IMR-90 (cell line): ENCODE data around the gene ACOT2. TPM values are rescaled to one million over a fixed set of nuclear protein-coding genes. Genes with fewer than 3 reads are reported as not detected.

ENCODE experiments used
- ATAC-seq: fragments of 200-7000 bp; cut with Tn5 transposase; 2 replicates; pipeline ENCODE4 v1.9.1; 2020; ENCODE audit warnings: low read depth, mild to moderate bottlenecking, moderate library complexity
- BruUV-seq: library from RNA; stranded (reverse); fragments of 400-500 nt; replicated peaks from 2 replicates; lab custom pipeline; 2021; lab: Mats Ljungman, UMichigan
- CTCF ChIA-PET: fragments of 300-600 bp; formaldehyde crosslinking; extraction: SDS; loops from one replicate; lab custom pipeline; 2021; ENCODE audit warnings: antibody characterized with exemption; lab: Yijun Ruan, JAX
- POLR2A ChIA-PET: fragments of 300-600 bp; sonication (Branson Sonifier 250); formaldehyde crosslinking; loops from one replicate; lab custom pipeline; 2022; ENCODE audit warnings: antibody characterized with exemption; ENCODE audit not compliant: unreplicated experiment; lab: Charles Lee
- DNase-seq: peaks from one replicate; pipeline ENCODE4 v3.0.0; 2013
- H2AFZ ChIP-seq: replicated peaks from 2 replicates; pipeline ENCODE3; 2013; ENCODE audit warnings: low read length, mild to moderate bottlenecking; ENCODE audit not compliant: poor library complexity
- H2AK5ac ChIP-seq: 2 replicates; pipeline ENCODE4 v1.6.1; 2013; ENCODE audit warnings: low read depth, low read length, inconsistent platforms
- H2AK9ac ChIP-seq: replicated peaks from 2 replicates; pipeline ENCODE3; 2013; ENCODE audit warnings: mild to moderate bottlenecking, low read depth, low read length, moderate library complexity; ENCODE audit not compliant: poor library complexity
- H2BK120ac ChIP-seq: 2 replicates; pipeline ENCODE4 v1.6.1; 2013; ENCODE audit warnings: low read depth, low read length, inconsistent platforms
- H2BK15ac ChIP-seq: 3 replicates; pipeline ENCODE4 v1.6.1; 2013; ENCODE audit warnings: low read depth, low read length, inconsistent platforms
- H2BK20ac ChIP-seq: 2 replicates; pipeline ENCODE4 v1.6.1; 2013; ENCODE audit warnings: low read depth, mild to moderate bottlenecking, inconsistent platforms, low read length, moderate library complexity
- H2BK5ac ChIP-seq: 2 replicates; pipeline ENCODE4 v1.6.1; 2013; ENCODE audit warnings: mild to moderate bottlenecking, low read depth, low read length, inconsistent platforms; ENCODE audit not compliant: poor library complexity, severe bottlenecking
- H3K14ac ChIP-seq: replicated peaks from 2 replicates; pipeline ENCODE4 v1.6.1; 2013; ENCODE audit warnings: low read depth, low read length, inconsistent platforms
- H3K18ac ChIP-seq: 2 replicates; pipeline ENCODE4 v1.6.1; 2013; ENCODE audit warnings: low read depth, low read length, control low read depth
- H3K23ac ChIP-seq: 2 replicates; pipeline ENCODE4 v1.6.1; 2013; ENCODE audit warnings: low read depth, low read length, inconsistent platforms
- H3K27ac ChIP-seq: 2 replicates; pipeline ENCODE4 v1.5.1; 2013; ENCODE audit warnings: mild to moderate bottlenecking, control low read depth, low read length; ENCODE audit not compliant: insufficient read depth
- H3K27me3 ChIP-seq: 2 replicates; pipeline ENCODE4 v1.6.1; 2013; ENCODE audit warnings: low read length; ENCODE audit not compliant: control insufficient read depth, insufficient read depth
- H3K36me3 ChIP-seq: 2 replicates; pipeline ENCODE4 v1.6.1; 2013; ENCODE audit warnings: low read length, mixed read lengths; ENCODE audit not compliant: control insufficient read depth, insufficient read depth
- H3K4ac ChIP-seq: 2 replicates; pipeline ENCODE4 v1.6.1; 2013; ENCODE audit warnings: low read depth, low read length, inconsistent platforms
- H3K4me1 ChIP-seq: 2 replicates; pipeline ENCODE4 v1.6.1; 2013; ENCODE audit warnings: low read length, mixed read lengths; ENCODE audit not compliant: control insufficient read depth, insufficient read depth
- H3K4me2 ChIP-seq: 2 replicates; pipeline ENCODE4 v1.6.1; 2013; ENCODE audit warnings: low read depth, mild to moderate bottlenecking, control low read depth, low read length, moderate library complexity
- H3K4me3 ChIP-seq: 2 replicates; pipeline ENCODE4 v1.5.1; 2013; ENCODE audit warnings: low read depth, mild to moderate bottlenecking, control low read depth, low read length, moderate library complexity; ENCODE audit not compliant: insufficient read depth
- H3K56ac ChIP-seq: 2 replicates; pipeline ENCODE4 v1.6.1; 2013; ENCODE audit warnings: low read length, inconsistent platforms; ENCODE audit not compliant: insufficient read depth; ENCODE audit errors: extremely low read depth
- H3K79me1 ChIP-seq, 2 experiments: 2 replicates each; pipeline ENCODE4 v1.6.1; 2013; ENCODE audit warnings: low read length in 2 of 2, inconsistent platforms in 1 of 2, low read depth in 1 of 2
- H3K9ac ChIP-seq: 2 replicates; pipeline ENCODE4 v1.6.1; 2013; ENCODE audit warnings: low read depth, low read length, control low read depth
- H3K9me1 ChIP-seq: 2 replicates; pipeline ENCODE4 v1.6.1; 2013; ENCODE audit warnings: low read length, inconsistent platforms; ENCODE audit not compliant: insufficient read depth
- H3K9me3 ChIP-seq: 2 replicates; pipeline ENCODE4 v1.6.1; 2013; ENCODE audit warnings: low read length; ENCODE audit not compliant: control insufficient read depth, insufficient read depth
- H4K20me1 ChIP-seq: 2 replicates; pipeline ENCODE4 v1.6.1; 2013; ENCODE audit warnings: low read length, inconsistent platforms; ENCODE audit not compliant: insufficient read depth
- H4K5ac ChIP-seq: 2 replicates; pipeline ENCODE4 v1.6.1; 2013; ENCODE audit warnings: mild to moderate bottlenecking, low read depth, low read length, control low read depth
- H4K8ac ChIP-seq, 2 experiments: 2 replicates each; pipeline ENCODE4 v1.6.1; 2013; ENCODE audit warnings: low read depth in 2 of 2, low read length in 2 of 2, control low read depth in 1 of 2, inconsistent platforms in 1 of 2
- H4K91ac ChIP-seq: 2 replicates; pipeline ENCODE4 v1.6.1; 2013; ENCODE audit warnings: low read depth, low read length, inconsistent platforms; ENCODE audit not compliant: insufficient read depth
- BHLHE40 ChIP-seq: fragments of 150-350 bp; IDR thresholded peaks from 2 replicates; pipeline ENCODE4 v1.6.1; 2016; ENCODE audit warnings: mild to moderate bottlenecking, low read depth, low read length
- CEBPB ChIP-seq: IDR thresholded peaks from 2 replicates; pipeline ENCODE4 v1.6.1; 2012; ENCODE audit warnings: low read depth, low read length, improper control_type of control experiment
- CHD1 ChIP-seq: IDR thresholded peaks from 2 replicates; pipeline ENCODE4 v1.6.1; 2012; ENCODE audit warnings: low read depth, low read length, improper control_type of control experiment
- ELK1 ChIP-seq: fragments of 150-350 bp; IDR thresholded peaks from 2 replicates; pipeline ENCODE4 v1.6.1; 2016; ENCODE audit warnings: low read depth, mild to moderate bottlenecking, low read length, moderate library complexity, borderline replicate concordance
- FOS ChIP-seq: fragments of 150-350 bp; IDR thresholded peaks from 2 replicates; pipeline ENCODE4 v1.6.1; 2016; ENCODE audit warnings: low read depth, low read length
- MAFK ChIP-seq: IDR thresholded peaks from 2 replicates; pipeline ENCODE4 v1.6.1; 2012; ENCODE audit warnings: low read depth, low read length, improper control_type of control experiment
- MXI1 ChIP-seq: IDR thresholded peaks from 2 replicates; pipeline ENCODE4 v1.6.1; 2012; ENCODE audit warnings: low read depth, mild to moderate bottlenecking, low read length, moderate library complexity, borderline replicate concordance
- NFE2L2 ChIP-seq: fragments of 150-350 bp; IDR thresholded peaks from 2 replicates; pipeline ENCODE4 v1.6.1; 2016; ENCODE audit warnings: low read depth, mild to moderate bottlenecking, low read length
- POLR2A ChIP-seq: IDR thresholded peaks from 2 replicates; pipeline ENCODE4 v1.6.1; 2012; ENCODE audit warnings: mild to moderate bottlenecking, low read depth, low read length
- RAD21 ChIP-seq: IDR thresholded peaks from 2 replicates; pipeline ENCODE4 v1.6.1; 2012; ENCODE audit warnings: low read length, improper control_type of control experiment
- RCOR1 ChIP-seq: IDR thresholded peaks from 2 replicates; pipeline ENCODE4 v1.6.1; 2012; ENCODE audit warnings: mild to moderate bottlenecking, low read length, improper control_type of control experiment; ENCODE audit not compliant: insufficient replicate concordance
- RFX5 ChIP-seq: IDR thresholded peaks from 2 replicates; pipeline ENCODE4 v1.8.0; 2012; ENCODE audit warnings: low read depth, mild to moderate bottlenecking, low read length, moderate library complexity
- SMC3 ChIP-seq: fragments of 150-350 bp; IDR thresholded peaks from 2 replicates; pipeline ENCODE4 v1.6.1; 2016; ENCODE audit warnings: low read depth, mild to moderate bottlenecking, antibody characterized with exemption, low read length, moderate library complexity
- WGBS, 2 experiments: methylation state at CpG; one replicate each; pipeline versions ENCODE4 v1.1.5 to v1.1.7; 2013; ENCODE audit warnings: missing lambda C conversion rate in 2 of 2; ENCODE audit not compliant: insufficient read length in 1 of 2; ENCODE audit errors: extremely low coverage in 2 of 2; 5-methylcytosine and 5-hydroxymethylcytosine counted together
- dilution Hi-C: fragments of 300-500 bp; cut with HindIII; formaldehyde crosslinking; loops from one replicate; pipeline ENCODE4 v1.14.3; 2018; ENCODE audit warnings: low sequenced_read_pairs; ENCODE audit not compliant: unreplicated experiment
- in situ Hi-C: fragments of 300-500 bp; cut with MboI; formaldehyde crosslinking; loops from 3 replicates; pipeline ENCODE4 v1.14.3; 2019; ENCODE audit warnings: low sequenced_read_pairs, inconsistent platforms, mixed read lengths
- intact Hi-C: fragments of 100-400 bp; cut with micrococcal nuclease; formaldehyde crosslinking; loops from 2 replicates; pipeline ENCODE4 v1.10.0; 2022
- polyA plus RNA-seq, 3 experiments: library from polyadenylated mRNA; depleted of rRNA; stranded (reverse); fragments of >200 nt; gene quantifications; 2 replicates each; pipeline ENCODE4 v1.2.3, GENCODE V29; 2012; ENCODE audit warnings: low replicate concordance in 1 of 3
- total RNA-seq: library from RNA; depleted of rRNA; stranded (reverse); fragments of >200 nt; gene quantifications from 2 replicates; pipeline ENCODE4 v1.2.3, GENCODE V29; 2012

The ACOT2 gene
- total and polyA plus RNA-seq, 2 of the 4 experiments (the other 2 are of a cell fraction), result 24.7 to 33.1 TPM

GRCh38 chr14:73616831-73617230 is 47.8 kb downstream of the ACOT2 start:
- no peak overlapping the region for H2BK15ac ChIP-seq
- no TSS peak for BruUV-seq
- no peaks in the 10 kb centered on the region for H4K20me1 ChIP-seq
- no peak overlapping the region for H3K4me3 ChIP-seq
- no peak overlapping the region for H4K8ac ChIP-seq
- no peaks in the 10 kb centered on the region for H3K36me3 ChIP-seq
- H3K14ac ChIP-seq, result no peak overlapping the region
- H2BK5ac ChIP-seq, result no peak overlapping the region
- no peak overlapping the region for H3K9ac ChIP-seq
- H3K9me3 ChIP-seq, result no peaks in the 10 kb centered on the region
- H4K5ac ChIP-seq, result no peak overlapping the region
- peaks cover 11% of the 10 kb centered on the region for H3K27me3 ChIP-seq
- no peak overlapping the region for H3K18ac ChIP-seq
- H3K23ac ChIP-seq, result no peak overlapping the region
- POLR2A ChIA-PET, result no interaction called here
- TF ChIP-seq MAFK (no peak), RAD21 (no peak), CEBPB (no peak), RFX5 (no peak), NFE2L2 (no peak), FOS (no peak), MXI1 (no peak), RCOR1 (no peak), SMC3 (no peak), CHD1 (no peak), BHLHE40 (no peak), POLR2A (no peak), ELK1 (no peak)
- no peak overlapping the region for H3K27ac ChIP-seq
- in situ Hi-C loops, result no loop called here
- no peak overlapping the region for H3K4me2 ChIP-seq
- no peak overlapping the region for H2AK9ac ChIP-seq
- no peaks in the 10 kb centered on the region for H3K9me1 ChIP-seq
- ATAC-seq (no peak), DNase-seq (no peak)
- H3K56ac ChIP-seq, result no peak overlapping the region
- no peaks in the 10 kb centered on the region for H3K4me1 ChIP-seq
- no peak overlapping the region for H2BK120ac ChIP-seq
- intact Hi-C loops, result no loop called here
- CTCF ChIA-PET, result no interaction called here
- H2BK20ac ChIP-seq, result no peak overlapping the region
- H3K79me1 ChIP-seq, result no peaks in the 10 kb centered on the region
- dilution Hi-C loops, result no loop called here
- no peak overlapping the region for H2AFZ ChIP-seq
- H2AK5ac ChIP-seq, result no peak overlapping the region
- no peak overlapping the region for H4K91ac ChIP-seq
- 41% methylated on average over 4 of the region's 4 CpGs; no CpG with 5 or more reads in 1 of the 2 experiments for WGBS, 2 experiments
- H3K4ac ChIP-seq, result no peak overlapping the region
